ENCODE measurements around the gene CR2.

- TF ChIP-seq CTCF (IDR thresholded peaks at IDR 0.05) (no peak), POLR2A (IDR thresholded peaks at IDR 0.05) (no peak)
These were observed 50.3 kb downstream of the CR2 start for GRCh38 chr1:207504438-207504837.
